GM20431 (cell line): ENCODE data around the gene DIP2B.

Experiments used
- in situ Hi-C: fragments of 300-500 bp; cut with MseI, MboI; formaldehyde crosslinking; loops from one replicate; pipeline ENCODE4 v1.15.0; 2020; ENCODE audit warnings: low sequenced_read_pairs; ENCODE audit not compliant: unreplicated experiment

The DIP2B gene

GRCh38 chr12:50785406-50786001, 280.7 kb downstream of the DIP2B start:
- in situ Hi-C loops, result no loop called here

- in situ Hi-C loops, result no loop called here
These were observed 281.9 kb downstream of the DIP2B start for GRCh38 chr12:50786498-50787231.

- in situ Hi-C loops, result no loop called here
These were observed 282.8 kb downstream of the DIP2B start for GRCh38 chr12:50787618-50788017.

DNA sequence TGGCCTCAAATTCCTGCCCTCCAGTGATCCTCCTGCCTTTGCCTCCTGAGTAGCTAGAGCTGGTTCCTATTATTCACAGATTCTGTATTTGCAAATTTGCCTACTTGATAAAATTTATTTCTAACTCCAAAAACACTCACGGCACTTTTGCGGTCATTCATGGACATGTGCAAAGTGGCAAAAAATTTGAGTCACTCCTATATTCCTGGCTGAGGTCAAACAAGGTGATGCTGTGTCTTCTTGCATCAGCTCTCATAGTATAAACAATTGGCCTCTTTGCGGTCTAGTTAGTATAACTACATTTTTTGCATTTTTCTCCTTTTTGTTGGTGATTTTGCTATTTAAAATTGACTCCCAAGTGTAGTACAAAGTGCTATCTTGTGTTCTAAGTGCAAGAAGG, 283.8 kb downstream of the DIP2B start:
- in situ Hi-C loops, result no loop called here

DNA sequence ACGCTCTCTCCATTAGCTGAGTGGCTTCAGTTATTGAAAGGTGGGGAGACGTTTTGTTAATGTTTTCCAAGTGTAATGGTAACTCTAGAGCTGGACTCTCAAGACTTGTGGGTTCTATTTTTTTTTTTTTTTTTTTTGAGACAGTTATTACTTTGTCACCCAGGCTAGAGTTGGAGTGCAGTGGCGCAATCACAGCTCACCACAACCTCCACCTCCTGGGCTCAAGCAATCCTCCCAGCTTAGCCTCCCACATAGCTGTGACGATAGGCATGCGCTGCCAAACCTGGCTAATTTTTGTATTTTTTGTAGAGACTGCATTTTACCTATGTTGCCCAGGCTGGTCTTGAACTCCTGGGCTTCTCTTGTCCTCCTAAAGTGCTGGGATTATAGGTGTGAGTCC, 285.3 kb downstream of the DIP2B start:
- in situ Hi-C loops, result no loop called here
